ENCODE measurements around the gene RASSF3.
"Not testable (repeated sequence)": the region's sequence is repeated elsewhere in the genome, so short reads cannot be mapped to it uniquely, and the experiment has no call there.

RASSF3 gene

DNA sequence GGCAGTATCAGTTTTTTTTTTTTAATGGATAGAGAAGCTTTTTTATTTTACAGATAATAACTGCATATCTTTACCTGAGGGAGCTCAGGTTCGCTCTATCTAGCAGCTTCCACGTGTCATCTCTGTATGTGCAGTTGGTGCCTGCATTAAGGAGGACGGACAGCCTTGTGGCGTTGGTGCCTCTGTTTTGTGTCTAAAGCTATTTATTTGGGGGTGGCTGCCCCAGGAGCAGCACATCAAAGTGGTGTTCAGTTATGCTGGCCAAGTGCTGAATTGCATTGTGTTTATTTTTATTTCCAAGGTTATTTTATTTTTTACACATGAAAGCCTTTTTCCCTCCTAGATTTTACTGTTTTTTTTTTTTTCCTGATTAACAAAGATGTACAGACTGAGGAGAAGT is 59.7 kb downstream of the RASSF3 start:
- DNase-seq (ENCODE audit: low read depth): no peak

DNA sequence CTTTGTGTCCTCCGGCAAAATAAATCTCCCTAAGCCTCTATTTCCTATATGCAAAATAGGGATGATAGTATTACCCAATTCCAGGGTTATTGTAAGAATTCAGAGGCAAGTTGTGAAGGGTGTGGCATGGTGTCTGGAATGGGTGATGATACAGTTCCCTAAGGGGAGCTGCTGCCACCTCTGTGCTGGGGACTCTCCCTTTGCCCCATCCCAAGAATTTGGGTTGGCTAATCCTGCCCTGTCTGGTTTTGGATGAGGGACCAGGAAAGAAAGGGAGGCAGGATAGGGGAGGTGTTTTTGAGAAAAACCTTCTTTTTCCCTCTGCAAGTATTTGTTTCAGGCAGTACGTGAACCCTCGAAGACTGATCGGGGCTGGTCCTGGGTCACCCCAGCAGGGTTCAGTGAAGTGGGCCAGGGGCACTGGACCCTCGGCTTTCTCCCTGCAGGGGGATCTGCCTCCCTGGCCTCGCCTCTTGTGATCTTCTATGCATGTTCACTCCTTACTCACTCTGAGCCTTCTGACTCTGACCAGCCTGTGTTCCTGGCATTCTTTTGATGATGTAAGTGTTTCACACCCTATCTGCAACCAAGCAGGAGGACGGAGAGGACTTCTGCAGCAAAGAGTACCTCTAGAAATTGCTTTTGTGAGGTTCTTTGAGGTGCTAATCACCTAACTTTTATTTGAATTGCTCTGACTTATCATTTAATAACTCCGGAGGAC is 60.8 kb downstream of the RASSF3 start:
- DNase-seq (ENCODE audit: low read depth): no peak

DNA sequence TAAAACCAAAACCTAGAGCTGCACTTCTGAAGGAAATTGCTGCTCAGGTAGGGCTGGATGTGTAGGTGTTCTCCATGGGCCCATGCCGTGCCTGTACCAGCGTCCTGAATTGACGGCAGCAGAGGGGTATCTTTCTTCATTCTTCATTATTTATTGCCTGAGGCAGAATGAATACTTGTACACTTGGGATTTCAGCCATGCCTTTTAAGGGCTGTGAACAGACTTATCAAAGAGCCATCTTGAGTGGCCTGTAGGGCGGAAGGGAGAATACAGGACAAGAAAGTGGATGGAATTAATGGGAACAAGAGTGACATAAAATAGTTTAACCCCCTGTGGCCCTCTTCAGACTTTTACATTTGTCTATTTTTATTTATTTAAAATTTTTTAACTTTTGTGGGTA is 61.4 kb downstream of the RASSF3 start:
- no peak for DNase-seq (ENCODE audit: low read depth)

DNA sequence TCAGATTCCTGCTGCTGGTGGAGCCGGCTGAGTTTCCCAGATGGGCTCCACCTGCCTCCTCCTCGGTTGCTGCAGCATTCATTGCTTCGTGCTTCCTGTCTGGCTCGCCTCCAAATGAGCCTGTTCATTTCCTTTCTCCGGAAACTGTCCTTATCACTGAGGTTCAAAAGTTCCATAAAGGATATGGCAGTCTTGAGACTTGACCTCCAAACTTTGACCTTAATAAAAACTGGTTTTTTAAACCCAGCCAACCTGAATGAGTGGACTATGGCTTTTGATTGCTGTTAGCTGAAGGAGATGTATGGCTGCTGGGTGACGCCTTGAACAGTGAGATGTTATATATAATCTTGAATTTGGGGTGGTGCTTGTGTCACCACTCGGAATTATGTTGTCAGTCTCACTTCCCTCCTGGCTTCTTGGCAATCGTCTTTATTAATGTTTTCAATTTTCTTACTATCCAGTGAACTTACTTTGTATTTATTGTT is 62.7 kb downstream of the RASSF3 start:
- no peak for DNase-seq (ENCODE audit: low read depth)

DNA sequence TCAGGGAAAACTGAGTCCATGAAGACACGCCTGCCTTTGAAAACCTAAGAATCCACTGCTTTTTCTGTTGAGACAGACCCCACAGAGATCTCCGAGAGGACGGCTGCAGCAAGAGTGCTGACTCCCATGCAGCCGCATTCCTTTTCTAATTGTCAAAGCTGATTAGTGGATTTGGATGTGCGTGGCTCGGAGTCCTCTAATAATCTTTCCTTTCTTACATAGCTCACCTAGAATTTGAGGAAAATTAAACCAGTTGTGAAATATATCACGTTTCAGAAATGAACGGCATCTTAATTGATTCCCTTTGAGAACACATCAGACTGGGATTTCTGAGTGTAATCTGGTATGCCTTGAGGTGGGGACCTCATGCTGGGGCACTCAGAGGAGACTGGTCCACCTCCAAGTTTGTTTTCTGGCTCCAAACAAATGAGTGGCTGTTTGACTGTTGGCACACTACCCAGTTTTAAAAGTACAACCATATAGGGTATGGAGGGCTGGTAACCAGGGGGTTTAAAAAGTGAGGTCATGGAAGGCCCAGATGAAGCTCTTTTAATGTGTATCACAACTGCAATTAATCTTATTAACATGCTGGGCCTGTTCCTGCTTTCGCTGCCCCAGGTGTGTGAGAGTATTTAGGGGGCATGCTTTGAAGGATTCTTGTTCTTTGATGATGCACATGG is 63.3 kb downstream of the RASSF3 start:
- no peak for DNase-seq (ENCODE audit: low read depth)

DNA sequence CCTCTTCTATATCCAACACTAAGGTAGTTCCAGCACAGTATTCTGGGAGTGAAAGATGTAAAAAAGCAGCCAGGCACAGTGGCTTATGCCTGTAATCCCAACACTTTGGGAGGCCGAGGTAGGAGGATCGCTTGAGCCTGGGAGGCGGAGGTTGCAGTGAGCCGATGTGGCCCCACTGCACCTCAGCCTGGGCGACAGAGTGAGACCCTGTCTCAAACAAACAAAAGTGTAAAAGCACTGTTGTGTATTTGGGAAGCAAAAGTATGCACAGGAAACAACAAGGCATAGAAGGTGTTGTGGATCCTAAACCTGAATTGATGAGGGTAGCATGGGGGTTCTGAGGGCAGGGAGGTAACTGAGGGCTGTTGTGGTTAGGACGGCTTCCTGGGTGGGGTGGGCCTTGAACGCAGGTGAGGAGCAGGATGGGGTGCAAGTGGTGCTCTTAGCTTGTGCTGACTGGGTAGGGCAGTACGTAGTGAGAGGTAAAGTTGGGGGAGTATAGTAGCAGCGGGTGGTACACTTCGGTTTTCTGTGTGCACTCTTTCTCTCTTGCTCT is 64.2 kb downstream of the RASSF3 start:
- DNase-seq (ENCODE audit: low read depth): no peak

DNA sequence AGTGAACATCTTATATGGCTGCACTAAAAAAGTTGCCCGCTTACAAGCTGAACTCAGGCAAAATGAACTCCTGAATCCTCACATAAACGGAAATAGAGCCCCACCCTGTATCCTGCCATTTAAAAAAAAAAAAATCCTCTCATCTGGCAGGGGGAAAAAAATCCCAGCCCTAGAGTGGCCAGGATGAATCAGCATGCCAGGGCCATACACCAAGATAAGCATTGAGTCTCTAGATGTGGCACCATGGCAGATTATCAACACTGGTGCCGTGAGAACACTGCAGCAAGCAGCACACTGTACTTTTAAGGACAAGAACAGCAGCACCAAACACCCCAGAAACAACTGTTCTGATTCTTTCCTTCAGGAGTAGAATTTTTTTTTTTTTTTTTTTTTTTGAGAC is 65.5 kb downstream of the RASSF3 start:
- no peak for DNase-seq (ENCODE audit: low read depth)

DNA sequence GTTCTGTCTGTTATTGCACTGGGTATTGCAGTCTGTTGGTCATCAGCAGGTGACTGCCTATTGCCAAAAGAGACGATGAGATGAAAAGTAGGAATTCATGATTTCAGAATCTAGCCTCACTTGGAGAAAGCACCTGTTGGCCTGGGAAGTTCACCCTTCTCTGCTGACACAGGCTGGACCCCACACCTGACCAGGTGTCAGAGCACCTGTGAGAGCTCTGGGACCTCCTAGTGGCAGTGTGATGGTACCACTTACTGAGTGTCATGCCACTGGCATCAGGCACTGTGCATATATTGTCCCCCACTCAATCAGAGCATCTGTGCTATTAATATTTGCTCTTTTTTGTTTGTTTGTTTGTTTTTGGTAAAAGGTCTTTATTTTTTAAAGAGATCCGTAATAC is 68.0 kb downstream of the RASSF3 start:
- no peak for DNase-seq (ENCODE audit: low read depth)

DNA sequence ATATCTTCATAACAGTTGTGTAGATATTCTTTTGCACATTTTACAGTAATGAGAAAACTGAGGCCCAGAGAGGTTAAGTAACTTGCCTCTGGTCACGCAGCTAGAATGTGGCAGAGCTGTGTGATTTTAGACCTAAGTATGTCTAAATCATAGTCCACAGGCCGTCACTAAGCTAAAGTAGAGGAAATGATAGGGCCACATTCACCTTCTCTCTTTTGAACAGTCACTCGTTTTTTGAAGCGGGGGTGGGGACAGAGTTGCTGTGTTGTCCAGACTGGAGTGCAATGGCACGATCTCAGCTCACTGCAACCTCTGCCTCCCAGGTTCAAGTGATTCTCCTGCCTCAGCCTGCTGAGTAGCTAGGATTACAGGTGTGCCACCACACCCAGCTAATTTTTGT is 68.5 kb downstream of the RASSF3 start:
- no peak for DNase-seq (ENCODE audit: low read depth)

DNA sequence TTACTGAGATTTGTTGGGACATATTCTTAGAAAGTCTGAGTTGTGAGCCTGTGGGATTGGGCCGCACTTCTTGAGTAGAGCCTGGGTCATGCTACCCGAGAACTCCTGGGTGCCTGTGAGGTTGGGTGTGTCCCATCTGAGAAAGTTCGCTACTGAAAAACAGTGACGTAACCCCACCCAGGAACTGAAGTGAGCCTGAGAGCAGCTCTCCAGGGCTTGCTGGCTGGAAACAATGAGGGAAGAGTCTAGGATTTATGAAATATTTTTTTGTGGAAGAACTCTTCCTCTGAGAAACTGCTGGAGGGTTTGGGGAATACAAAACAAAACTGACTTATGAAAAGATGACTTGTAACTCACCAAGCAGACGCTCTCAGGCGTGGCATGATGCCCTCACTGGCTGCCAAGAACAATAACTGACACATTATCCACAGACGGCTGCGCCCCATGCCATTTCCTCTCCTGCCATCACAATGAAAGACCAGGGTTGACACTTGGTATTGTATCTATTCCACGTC is 69.2 kb downstream of the RASSF3 start:
- DNase-seq (ENCODE audit: low read depth): peak; percentile 48

DNA sequence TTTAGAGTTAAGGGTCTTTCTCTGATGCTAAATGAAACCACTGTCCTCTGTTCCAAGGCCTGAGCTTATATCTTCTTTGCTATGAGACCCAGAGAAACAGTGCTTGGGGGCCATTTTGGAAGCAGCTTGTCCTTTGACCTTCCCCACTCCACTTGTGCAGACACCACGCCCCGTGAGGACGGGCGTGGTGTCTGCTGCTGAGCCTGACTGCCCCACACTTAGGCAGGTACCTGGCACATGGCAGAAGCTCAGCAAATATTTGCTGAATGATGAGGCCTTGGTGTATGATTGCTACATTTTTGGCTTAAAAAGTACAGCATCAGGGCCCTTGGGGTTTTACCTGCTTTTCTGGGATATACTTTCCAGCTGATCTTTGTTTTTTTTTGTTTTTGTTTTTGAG is 69.9 kb downstream of the RASSF3 start:
- DNase-seq (ENCODE audit: low read depth): no peak

DNA sequence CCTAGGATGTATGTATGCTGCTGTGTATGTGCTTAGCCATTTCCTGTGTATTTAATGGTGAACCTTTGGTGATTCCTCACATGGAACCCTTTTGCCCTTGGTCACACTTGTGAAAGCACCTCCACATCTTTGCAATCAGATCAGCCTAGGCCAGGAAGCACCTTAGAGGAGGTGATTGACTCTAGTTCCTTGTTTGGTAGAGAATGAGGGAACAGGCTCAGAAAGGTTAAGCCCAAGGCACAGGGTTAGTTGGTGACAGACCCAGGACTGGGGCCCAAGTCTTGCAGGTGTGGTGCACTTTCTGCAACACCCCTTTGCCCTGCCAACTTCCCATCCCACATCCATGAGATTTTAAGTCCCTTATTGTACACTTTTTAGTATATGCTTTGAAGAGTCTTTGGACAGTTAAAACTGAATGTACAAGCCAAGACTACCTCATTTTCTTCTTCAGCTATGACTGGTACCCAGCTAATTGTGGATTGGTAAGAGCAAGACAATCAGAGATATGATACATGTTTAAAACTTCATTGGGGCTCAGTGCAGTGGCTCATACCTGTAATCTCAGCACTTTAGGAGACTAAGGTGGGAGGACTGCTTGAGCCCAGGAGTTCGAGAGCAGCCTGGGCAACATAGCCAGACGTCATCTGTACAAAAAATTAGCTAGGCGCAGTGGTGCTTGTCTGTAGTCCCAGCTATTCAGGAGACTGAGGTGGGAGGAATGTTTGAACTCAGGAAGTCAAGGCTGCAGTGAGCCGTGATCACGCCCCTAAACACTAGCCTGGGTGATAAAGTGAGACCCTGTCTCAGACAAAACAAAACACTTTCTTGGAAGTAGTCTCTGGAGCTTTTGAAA is 71.1 kb downstream of the RASSF3 start:
- DNase-seq (ENCODE audit: low read depth): no peak

DNA sequence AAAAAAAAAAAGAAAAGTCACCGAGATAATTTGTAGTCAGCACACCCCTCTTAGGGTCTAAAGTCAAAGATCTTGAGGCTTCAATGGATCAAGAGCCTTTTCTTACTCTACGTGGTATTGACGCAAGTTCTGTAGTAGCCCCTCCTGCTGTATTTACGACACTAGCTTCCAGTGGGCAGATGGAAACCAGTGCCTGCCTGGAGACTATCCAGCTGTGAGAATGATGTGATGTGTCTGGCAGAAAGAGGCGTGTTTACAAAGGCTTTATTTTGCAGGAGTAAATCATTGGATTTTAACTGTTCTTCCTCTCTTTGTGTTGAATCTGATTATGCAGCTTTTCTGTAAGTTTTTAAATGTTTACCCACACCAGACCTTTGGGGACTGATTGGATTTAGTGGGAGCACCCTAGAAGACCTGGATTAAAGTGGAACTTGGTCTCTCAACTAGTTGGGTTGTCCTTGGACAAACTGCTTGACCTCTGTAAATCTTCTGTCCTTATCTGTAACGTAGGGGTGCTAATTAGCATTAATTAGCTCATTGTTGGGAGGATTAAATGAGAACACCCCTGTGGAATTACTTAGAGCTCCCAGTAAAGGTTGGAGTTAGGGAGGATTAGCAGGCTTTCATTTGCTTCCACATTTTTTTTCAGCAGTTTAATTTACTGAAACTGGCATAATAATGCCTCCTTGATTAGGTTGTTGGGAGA is 72.4 kb downstream of the RASSF3 start:
- DNase-seq (ENCODE audit: low read depth): peak; percentile 60

DNA sequence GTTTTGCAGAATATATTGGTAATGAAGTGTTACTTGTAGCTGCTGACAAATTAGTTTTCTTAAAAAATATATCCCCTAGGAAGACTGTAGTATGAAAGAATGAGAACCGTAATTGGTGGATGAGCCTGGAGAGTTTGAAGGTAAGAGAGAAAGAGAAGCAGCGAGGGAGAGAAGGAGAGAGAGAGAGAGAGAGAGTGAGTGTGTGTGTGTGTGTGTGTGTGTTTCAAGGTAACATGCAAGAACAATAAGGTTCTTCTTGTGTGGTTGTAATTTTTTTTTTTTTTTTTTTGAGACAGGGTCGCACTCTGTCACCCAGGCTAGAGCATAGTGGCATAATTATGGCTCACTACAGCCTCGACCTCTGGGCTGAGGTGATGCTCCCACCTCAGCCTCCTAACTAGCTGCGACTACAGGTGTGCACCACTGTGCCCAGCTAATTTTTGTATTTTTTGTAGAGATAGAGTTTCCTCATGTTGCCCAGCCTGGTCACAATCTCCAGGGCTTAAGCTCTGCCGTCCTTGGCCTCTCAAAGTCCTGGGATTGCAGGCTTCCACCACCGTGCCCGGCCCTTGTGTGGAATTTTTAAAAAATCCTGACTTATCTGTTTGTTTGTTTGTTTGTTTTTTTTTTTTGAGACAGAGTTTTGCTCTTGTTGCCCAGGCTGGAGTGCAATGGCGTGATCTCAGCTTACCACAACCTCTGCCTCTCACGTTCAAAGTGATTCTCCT is 73.7 kb downstream of the RASSF3 start:
- DNase-seq (ENCODE audit: low read depth): no peak

DNA sequence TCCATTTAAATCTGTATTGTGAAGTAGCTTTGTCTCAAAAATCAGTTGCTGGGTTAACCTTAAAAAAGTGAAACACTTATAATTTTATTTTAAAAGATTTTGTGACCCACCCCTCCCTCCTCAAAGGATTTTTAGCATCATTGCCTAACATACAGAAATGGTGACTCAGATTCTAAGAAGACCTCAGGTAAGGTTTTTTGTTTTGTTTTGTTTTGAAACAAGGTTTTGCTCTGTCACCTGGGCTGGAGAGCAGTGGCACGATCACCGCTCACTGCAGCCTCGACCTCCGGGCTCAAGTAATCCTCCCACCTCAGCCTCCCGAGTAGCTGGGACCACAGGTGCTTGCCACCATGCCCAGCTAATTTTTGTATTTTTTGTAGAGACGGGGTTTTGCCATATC is 74.8 kb downstream of the RASSF3 start:
- DNase-seq (ENCODE audit: low read depth): no peak

DNA sequence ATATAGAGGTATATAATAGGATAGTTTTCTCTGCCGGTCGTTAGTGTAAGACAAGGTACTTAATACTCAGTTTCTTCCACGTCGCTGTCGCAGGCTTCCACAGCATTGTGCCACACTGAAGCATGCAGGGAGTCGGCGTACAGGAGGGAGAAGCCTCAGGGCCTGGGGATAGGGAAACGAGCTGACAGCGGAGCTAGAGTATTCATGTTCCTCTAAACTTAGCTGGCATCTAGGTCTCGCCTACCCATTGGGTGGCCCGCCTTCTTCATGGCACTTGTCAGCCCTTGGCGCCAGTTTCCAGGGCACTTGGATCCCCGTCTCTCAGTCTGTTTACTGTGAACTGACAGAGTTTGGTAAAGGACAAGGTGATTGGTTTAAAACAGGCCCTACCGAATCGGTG is 75.3 kb downstream of the RASSF3 start:
- no peak for DNase-seq (ENCODE audit: low read depth)

DNA sequence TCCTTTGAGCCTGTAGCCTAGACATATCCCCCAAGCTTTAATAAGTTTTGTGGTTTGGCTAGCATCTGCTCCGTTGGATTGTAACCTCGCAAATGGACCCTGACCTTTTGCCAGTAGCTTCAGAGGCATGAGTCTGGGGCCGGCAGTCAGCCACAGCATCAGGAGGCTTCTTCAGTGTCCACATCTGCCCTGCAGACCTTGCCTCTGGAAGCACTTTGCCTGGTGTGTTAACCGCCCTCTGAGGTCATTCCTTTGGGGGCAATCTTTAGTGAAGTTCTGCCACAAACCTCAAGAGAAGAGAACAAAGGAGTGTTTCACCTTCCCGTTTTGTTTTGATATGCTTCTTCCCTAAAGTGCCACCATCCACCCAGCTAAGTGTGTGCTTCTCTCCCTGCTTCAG is 77.5 kb downstream of the RASSF3 start:
- no peak for DNase-seq (ENCODE audit: low read depth)

DNA sequence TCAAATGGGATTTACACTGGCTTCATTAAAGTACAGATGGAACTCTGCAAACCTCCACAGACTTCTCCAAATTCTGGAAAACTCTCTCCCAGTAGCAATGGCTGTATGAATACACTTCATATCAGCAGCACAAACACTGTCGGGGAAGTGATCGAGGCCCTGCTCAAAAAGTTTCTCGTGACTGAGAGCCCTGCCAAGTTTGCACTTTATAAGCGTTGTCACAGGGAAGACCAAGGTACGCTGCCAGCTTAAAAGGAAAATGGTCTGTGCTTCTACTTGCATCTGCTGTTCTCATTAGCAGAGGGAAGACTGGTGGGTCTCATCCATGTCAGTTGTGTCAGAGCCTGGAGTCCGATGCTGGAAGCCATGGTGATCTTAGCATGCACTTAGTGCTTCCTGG is 77.9 kb downstream of the RASSF3 start:
- DNase-seq (ENCODE audit: low read depth): no peak

DNA sequence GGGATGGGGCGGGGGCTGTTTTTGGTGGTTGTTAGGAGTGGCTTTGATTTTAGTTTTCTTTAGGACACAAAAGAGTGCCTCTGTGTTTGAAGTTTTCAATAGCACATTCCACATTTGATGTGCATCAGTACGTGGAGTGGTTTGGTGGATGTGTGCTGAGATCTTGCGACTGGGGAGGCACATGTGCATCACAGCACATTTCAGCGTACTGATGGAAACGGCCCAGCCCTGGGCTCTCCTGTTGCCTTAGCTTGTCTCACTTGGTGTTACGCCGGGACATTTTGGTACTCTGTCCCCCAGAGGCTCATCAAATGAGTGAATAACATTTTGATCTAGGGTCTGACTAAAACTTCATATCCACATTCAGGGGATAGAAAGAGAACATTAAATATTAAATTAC is 78.4 kb downstream of the RASSF3 start:
- no peak for DNase-seq (ENCODE audit: low read depth)

DNA sequence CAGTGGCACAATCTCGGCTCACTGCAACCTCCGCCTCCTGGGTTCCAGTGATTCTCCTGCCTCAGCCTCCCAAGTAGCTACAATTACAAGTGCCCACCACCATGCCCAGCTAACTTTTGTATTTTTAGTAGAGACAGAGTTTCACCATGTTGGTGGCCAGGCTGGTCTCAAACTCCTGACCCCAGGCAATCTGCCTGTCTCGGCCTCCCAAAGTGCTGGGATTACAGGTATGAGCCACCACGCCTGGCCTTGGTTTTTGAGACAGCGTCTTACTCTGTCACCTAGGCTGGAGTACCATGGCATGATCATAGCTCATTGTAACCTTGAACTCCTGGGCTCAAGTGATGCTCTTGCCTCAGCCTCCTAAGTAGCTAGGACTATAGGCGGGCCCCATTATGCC is 79.9 kb downstream of the RASSF3 start:
- DNase-seq (ENCODE audit: low read depth): not testable (repeated sequence)

DNA sequence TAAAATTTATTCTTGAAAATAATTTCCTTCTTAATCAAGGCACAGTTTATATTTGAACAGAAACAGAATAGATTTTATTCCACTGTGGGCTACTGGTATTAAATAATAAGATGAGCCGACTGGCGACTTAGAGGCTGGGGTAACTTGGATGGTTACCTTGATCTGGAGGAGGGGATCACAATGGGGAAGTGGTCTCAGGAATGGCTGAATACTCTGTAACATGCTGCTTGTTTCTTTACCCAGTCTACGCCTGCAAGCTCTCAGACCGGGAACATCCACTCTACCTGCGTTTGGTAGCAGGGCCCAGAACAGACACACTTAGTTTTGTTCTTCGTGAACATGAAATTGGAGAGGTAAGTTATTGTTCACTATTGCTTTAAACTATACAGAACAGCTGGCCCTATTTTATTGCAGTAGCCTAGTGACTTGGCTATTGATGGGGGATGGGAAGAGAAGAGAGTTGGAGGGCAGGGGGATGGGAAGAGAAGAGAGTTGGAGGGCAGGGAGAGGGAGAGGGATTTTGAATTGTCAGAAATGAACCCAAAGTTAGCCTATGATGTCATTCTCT is 81.0 kb downstream of the RASSF3 start:
- no peak for DNase-seq (ENCODE audit: low read depth)

All from GM04503 (cell line).